GM12892 (cell line): ENCODE measurements around the gene LCN10.

Experiments
- POLR2A ChIP-seq: IDR thresholded peaks from 2 replicates; pipeline ENCODE4 v1.6.1; 2011; ENCODE audit warnings: low read depth, low read length, control low read depth
- POLR2AphosphoS5 ChIP-seq: IDR thresholded peaks from 2 replicates; pipeline ENCODE4 v1.6.1; 2011; ENCODE audit warnings: low read depth, low read length, control low read depth
- TAF1 ChIP-seq: IDR thresholded peaks from 2 replicates; pipeline ENCODE4 v1.6.1; 2011; ENCODE audit warnings: low read depth, mild to moderate bottlenecking, control low read depth, low read length, borderline replicate concordance

DNA sequence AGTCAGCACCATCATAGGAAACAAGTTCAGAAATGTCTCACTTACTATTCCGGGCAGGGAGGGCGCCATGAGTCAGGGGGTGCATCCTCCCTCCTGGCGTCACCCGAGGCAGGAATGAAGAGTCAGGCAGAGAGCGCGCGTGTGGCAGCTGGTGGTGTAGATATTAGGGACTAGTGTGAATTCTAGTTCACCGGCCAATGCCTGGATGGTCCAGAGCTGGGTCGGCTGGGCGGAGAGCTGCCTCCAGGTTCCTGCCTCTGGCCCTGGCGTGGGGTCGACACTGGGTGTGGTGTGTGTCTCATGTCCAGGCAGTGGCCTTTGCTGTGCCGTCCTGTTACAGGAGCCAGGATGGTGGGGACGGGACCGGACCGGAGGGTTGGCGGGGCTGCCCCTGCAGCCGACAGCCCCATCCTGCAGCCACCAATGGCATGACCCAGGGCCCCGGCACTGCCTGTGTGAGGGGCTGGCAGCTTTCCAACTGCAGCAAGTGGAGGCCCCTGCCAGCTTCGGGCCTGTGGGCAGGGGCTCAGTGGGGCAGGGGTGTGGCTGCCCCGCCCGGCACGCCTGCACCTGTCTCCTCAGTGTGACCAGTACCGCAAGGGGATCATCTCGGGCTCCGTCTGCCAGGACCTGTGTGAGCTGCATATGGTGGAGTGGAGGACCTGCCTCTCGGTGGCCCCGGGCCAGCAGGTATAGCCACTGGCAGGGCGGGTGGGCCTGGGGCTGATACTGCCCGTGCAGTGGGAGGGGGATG is 21.2 kb downstream of the LCN10 start:
- TF ChIP-seq POLR2A, result no peak
- no peak for TF ChIP-seq POLR2AphosphoS5
- no peak for TF ChIP-seq TAF1
